GM19438 (cell line): Measurements from ENCODE around the gene BCDIN3D.

ENCODE experiments used
- ATAC-seq: cut with Tn5 transposase; IDR thresholded peaks from one replicate; pipeline ENCODE4 v1.9.1; 2021; ENCODE audit warnings: low read depth; ENCODE audit not compliant: unreplicated experiment

Gene BCDIN3D

DNA sequence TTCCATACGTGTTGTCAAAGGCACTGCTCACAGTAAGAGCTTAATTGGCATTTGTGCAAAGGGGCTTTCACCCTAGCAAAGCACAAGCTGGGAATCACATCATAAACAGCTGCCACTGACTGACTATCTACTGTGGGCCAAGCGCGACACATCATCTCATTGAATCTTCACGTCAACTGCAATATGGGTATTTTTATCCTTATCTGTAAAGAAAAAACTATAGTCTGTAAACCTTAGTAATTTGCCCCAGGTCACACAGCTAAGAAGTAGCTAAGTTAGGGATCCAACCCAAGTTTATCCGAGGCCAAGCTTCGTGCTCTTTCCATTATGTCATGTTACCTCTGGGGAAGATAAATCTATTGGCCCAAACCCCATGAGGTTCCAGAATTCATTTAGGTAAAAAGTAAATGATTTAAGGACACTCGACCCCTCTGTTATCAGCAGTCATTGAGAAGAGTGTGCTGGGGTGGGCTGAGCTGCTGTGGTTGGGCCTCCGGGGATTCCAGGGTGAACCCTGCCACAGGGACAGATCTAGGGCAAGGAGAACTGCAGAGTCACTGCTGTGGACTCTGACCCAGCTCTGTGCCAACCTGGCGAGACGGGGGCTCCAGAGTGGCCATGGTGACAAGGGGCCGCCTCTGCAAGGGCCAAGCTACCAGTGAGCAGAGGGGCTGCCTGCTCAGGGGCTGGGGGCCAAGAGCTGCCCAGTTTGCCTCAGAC lies 42.3 kb downstream of the BCDIN3D start:
- no peak for ATAC-seq

DNA sequence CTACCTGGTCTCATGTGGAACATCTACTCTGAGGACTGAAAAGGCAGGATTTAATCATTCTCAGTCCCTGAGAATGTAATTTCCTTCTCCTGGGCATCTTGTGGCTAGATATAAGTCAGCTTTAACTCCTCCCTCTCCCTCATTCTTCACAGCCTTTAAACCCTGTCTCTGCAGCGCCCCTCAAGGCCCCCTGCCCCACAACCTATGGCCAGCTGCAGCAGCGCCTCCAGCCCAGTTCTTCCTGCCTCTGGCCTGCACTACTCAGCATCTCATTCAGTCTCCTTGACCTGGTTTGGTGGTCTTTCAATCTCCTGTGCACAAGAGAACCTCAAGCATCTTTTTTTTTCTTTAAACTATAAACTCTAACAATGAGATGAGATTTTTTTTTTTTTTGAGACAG lies 44.0 kb downstream of the BCDIN3D start:
- no peak for ATAC-seq

DNA sequence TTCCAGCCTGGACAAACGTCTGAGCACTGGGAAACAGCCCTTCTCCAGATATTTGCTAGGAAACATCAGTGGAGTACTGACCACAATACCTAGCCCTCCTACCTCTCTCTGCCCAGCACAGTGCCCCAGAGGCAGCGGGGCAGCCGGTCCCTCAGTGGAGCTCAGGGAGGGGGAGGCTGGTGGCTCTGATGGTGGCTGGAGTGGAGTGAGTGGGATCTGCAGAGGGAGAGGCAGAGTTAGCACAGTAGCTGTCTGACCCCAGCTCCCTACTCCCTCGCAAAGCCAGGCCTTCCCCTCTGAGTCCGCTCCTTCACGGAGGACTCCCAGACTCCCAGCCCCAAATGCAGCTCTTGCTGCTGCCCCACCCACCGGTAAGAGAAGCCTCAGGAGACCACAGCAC lies 44.7 kb downstream of the BCDIN3D start:
- no peak for ATAC-seq

DNA sequence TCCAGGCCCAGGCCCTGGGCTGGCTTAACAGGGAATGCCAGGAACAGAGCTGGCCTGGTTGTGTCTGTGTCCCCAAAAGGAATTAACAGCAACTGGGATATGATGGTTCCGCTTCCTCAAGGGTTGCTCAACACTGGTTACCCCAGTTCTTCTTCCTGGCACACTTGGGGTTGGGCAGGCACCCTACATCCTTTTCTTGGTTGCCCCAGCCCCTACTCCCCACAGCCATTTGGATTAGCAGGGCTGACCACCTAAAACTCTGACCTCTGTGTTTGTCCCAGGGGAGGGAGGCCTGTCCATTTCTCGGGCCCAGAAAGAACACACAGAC lies 45.5 kb downstream of the BCDIN3D start:
- no peak for ATAC-seq

DNA sequence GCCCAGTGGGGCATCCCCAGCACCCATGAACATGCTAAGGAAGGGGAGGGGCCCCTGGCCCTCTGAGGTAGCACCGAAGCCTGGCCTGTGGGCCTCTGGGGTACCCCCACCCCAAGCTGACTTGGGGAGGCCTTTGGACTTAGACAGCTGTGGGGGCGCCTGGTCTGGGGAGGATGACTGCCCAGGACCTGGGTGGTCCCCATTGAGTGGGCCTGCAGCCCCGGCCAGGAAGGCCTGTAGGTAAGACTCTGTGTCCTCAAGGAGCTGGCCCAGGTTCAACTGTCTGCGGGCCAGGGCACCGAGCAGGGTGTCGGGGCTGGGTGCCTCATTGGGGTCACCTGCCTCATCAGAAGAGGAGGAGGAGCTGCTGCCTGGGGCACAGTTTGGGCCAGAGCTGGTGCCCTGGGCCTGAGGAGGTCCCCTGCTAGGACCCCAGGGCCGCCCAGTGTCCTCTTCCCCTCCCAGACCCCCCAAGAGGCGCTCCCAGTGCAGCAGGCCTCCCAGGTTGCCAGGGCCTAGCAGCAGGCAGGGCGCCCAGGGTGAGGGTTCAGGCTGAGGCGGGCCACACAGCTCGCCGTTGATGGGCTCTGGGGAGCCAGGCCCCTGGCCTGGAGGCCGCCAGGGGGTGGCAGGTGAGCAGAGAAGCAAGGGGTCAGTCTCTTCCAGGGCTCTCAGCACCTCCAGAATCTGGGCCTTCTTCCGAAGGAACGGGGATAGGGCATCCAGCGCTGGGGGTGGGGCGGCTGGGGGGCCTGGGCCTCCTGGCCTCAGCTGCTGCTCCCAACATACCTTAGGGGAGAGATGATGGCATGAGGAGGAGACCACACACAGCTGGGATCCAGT lies 46.1 kb downstream of the BCDIN3D start:
- no peak for ATAC-seq

DNA sequence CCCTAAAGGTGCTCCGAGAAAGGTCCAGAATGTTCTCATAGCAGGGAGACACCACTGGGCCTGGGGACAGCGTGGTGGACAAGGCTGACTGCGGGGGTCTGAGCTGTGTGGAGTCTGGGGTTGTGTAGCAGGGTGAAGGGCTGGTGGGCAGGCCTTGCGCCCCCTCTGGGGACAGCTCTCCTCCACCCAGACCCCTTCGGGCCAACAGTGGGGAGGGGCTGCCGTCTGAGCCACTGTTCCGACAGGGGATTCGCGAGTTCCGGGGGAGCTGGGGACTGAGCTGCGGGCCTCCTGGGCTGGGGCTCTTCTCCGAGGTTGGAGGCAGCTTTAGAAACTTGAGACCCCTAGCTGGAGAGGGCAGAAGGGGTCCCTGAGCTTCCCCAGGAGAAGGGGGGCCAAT lies 46.8 kb downstream of the BCDIN3D start:
- ATAC-seq, result no peak

DNA sequence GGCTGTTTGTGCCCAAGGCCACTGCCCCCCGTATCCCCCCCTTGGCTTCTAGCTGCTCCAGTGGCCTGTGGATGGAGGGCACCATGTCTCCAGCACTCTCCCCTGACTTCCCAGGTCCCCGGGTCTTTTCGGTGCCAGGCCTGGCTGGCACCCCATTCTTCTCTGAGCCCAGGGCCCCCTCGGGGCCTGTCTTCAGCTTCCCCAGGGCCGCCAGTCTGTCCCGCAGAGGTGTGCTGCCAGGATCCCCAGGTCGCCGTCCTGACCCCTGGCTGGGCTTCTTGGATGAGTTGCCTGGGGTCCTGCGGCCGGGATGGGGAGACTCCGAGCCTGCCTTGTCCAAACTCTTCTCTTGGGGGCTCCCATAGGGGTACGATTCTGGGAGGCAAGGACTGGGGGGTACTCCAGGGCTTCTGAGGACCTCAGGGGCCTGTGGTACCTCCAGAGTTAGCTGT lies 47.2 kb downstream of the BCDIN3D start:
- ATAC-seq, result no peak

DNA sequence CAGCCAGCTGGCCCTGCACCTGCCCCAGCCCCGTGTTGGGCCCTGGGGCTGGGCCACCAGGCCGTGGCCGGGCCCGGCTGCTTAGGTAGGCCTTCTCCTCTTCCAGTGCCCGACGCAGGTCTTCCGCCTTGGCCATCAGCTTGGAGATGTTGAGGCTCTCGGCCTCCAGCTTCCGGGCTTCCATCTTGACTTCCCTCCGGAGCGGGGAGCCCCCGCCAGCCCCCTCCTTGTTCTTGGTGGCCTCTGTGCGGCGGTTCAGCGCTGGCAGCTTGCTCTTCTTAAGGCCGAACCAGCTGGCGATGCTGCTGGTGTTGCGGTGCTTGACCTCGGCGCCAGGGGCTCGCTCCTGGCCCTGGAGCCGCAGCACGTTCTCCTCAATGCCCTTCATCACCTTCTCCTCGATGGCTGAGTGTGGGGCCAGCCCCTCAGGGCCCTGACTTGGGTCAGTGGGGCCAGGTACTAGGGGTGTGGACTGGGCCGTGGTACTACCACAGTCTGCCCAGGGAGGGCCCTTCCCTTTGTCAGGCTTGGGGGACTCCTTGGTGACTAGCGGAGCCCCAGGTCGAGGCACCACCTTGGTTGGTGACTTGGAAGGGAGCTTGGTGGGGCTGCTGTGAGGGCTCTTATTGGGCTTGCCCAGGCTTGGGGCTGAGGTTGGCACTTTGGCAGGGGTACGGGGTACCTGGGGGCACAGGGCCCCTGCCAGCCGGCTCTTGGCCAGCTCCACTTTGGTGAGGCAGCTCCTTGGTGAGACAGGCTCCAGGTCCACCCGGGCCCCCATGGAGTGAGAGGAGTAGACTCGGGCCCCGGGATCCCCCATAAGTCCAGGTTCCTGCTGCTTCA lies 47.9 kb downstream of the BCDIN3D start:
- ATAC-seq, result no peak

DNA sequence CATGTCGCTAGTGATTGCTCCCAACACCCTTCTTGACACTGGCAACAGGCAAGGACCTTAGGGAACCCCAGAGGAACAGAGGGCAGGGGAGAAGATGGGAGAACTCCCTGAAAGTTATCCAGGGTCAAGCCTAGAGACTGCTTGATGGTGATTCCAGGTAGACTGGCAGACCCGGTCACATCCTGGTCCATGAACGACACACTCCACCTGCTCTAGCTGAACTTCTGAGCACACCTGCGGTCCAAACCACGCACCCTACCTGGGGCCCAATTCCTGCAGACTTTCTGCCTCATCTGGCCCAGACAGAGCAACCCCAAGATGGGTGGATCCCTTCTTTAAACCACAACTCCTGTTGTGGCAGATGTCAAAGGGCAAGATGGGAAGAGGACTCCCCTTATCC lies 48.9 kb downstream of the BCDIN3D start:
- no peak for ATAC-seq

DNA sequence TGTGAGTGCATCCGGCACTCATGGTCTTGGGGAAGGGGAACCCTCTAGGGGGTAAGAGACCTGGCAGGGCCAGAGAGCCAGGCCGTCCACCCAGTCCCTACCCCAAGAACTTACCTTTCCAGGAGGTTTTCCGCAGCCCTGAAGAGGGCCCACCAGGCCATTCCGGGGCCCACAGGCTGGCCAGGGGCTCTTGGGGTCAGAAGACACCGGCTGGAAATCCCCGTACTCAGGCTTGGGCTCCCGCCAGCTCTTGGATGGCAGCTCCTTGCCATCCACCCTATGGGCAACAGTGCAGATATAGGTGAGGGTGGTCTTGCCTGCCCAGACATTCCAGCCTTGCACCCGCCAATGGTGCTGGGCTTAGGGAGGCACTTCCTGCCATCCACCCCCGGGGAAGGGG lies 49.3 kb downstream of the BCDIN3D start:
- ATAC-seq, result no peak

DNA sequence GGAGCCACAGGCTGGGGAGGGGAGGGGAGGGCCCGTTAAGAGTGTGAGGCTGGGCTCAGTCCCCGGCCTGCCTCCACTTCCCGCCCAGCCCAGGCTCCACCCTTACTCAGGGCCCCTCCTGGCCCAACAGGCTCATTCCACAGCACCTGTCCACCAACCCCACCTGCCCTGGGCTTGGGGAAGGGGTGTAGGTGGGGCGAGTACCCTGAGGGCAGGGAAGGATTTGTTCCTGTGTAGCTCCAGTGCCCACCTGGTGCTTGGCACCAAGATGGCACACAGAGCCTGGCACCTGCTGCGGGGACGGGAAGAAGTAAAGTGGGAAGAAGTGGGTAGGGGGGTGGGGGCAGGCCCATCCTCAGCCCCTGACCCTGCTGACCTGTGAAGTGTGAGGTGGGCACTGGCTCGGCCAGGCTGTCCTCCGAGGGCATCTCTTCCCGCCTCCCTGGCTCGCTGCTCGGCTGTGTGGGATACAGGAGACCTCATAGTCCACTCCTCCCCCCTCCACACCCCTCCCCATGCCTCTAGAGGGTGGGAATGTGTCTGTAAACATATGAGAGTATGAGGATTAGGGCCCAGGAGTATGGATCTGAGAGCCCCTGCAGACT lies 49.8 kb downstream of the BCDIN3D start:
- ATAC-seq, result no peak

DNA sequence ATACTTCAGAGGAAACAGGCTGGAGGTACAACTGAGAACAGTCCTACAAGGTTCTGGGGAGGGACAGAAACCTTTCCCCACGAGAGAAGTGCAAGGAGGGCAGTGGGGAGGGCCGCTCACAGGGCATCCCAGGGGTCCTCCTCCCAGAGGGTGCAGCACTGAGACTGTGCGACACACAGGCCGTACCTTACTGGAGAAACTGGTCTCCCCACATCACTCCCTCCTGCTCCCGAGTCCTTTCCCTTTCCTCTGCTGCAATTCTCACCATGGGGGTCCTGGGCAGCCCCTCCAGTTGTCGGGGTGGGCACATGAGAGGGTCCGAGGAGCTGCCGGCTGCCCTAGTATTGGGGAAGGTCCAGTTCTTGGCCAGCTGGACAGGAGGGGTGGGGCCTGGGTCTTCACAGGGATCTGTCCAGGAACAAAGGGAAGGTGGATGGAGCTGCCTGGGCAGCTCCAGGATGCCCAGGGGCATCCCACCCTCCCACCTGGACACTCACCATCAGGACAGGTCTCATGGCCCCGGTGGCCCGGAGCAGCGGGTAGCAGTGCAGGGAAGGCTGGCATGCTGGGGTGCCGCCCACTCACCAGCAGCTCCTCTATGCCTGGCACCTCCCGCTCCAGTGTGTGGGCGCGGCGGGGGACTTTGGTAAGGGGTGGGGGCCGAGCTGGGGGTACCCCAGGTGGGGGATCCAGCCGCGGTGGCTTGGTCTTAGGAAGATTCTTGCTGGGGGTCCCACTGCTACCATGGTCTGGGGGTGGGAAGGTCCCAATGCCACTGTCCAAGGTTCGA lies 50.5 kb downstream of the BCDIN3D start:
- ATAC-seq, result no peak

DNA sequence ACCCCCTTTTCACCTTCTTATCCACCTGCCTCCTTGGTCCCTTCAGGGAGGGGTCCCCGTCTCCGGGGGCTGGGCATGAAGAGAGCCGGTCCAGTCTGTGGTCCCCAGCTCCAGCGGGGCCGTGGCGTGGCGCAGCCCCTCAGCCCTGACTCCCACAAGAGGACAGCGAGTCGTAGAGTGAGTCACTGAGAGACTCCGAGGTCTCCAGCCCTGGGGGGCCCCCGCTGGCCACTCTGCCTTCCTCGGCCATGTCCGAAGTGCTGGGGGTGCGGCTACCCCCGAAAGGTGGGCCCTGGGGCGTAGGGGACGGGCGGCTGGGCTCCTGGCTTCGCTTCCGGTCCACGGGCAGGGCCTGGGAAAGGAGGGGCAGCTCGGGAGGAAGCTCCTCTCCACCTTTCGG lies 51.2 kb downstream of the BCDIN3D start:
- ATAC-seq, result no peak

DNA sequence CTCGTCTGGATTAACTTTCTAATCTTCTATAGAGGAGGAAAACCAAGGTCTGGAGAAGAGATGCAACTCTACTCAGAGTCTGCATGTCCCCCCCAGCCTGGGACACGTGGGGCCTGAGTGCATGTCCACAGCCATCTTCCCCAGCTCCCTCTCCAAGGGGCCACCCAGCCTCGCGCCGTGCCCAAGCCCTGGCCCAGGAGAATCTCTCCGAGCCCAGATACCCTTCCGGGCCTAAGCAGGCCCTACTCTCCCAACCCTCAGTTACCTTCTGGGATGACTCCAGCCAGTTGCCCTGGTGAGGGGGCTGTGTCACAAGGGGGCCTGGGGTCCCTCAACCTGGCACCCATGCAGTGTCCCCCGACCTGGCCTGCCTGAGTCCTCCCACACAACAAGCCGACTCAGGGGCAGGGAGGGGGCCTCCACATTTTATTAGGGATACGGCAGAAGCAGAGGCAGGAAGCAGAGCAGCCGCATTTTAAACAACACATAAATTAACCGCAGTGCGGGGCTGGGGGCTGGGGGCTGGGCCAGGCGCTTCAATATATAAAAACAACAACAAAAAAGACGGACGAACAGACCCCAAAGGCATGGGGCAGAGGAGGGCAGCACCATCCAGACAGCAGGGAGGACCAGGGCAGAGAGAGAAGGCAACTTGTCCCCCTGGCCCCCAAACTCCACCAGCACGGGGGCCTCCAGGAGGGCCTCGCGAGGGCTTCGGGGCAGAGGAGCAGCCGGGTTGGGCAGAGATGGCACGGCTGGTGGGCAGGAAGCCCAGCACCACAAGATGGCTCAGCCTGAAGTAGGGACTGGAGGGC lies 52.0 kb downstream of the BCDIN3D start:
- ATAC-seq, result no peak

DNA sequence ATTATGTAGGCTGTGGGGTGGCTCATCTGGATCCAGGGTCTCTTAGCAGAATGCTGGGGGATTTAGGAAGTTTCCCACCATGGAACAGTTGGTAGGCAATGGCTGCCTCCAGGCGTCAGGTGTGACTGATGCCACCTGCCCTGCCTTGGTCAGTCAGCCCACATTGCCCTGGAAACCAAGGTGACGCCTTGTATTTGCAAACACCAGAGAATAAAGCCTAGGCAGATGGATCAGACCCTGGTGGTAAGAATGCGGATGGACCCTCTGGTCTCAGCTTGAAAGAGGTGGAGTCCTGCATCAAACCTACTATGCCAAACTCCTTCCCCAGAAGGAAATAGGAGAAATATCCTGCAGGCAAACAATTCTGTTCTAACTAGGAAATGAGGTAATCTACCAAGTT lies 52.9 kb downstream of the BCDIN3D start:
- no peak for ATAC-seq

DNA sequence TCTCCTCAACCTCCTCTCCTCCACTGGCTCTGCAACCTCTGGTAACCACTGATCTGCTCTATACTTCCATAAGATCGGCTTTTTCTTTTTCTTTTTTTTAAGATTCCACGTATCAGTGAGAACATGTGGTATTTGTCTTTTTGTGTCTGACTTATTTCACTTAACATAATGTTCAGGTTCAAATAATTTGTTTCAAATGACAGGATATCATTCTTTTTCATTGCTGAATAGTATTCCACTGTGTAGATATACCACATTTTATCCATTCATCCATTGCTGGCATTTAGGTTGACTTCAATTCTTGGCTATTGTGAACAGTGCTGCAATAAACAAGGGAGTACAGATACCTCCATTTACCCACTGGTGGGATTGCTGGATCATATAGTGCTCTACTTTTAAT lies 55.2 kb downstream of the BCDIN3D start:
- no peak for ATAC-seq
